ENCODE results near the gene HABP2.

HABP2 gene

DNA sequence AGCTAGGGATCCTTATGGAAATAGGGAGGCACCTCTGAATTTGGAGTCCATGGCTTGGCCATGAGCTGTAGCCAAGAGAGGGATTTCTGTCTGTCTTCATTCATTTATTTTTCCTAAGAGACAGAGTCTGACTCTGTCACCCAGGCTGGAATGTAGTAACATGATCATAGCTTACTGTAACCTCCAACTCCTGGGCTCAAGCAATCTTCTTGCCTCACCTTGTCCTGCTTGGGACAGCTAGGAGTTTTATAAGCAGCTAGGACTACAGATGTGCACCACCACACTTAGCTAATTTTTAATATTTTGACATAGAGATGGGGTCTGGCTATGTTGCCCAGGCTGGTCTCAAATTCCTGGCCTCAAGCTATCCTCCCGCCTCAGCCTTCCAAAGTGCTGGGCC lies 8.5 kb upstream of the HABP2 start:
- ChIA-PET POLR2A (no interaction called here), CTCF (no interaction called here)
- DNase-seq (ENCODE audit: extremely low spot score): no peak
- TF ChIP-seq, protein P1, sequence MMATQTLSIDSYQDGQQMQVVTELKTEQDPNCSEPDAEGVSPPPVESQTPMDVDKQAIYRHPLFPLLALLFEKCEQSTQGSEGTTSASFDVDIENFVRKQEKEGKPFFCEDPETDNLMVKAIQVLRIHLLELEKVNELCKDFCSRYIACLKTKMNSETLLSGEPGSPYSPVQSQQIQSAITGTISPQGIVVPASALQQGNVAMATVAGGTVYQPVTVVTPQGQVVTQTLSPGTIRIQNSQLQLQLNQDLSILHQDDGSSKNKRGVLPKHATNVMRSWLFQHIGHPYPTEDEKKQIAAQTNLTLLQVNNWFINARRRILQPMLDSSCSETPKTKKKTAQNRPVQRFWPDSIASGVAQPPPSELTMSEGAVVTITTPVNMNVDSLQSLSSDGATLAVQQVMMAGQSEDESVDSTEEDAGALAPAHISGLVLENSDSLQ (IDR thresholded peaks at IDR 0.05): no peak
- no peak for TF ChIP-seq ZNF384 (IDR thresholded peaks at IDR 0.05)
- TF ChIP-seq SP1 (IDR thresholded peaks at IDR 0.05): no peak
- no peak for TF ChIP-seq FOXK2 (IDR thresholded peaks at IDR 0.05)
- TF ChIP-seq ARNT (IDR thresholded peaks at IDR 0.05): no peak
- TF ChIP-seq ELF4 (IDR thresholded peaks at IDR 0.05): no peak
- no peak for TF ChIP-seq NFRKB (IDR thresholded peaks at IDR 0.05)
- TF ChIP-seq FOXM1 (IDR thresholded peaks at IDR 0.05; ENCODE audit: borderline replicate concordance): no peak
- TF ChIP-seq FOXA1 (IDR thresholded peaks at IDR 0.05): no peak
- TF ChIP-seq TARDBP (IDR thresholded peaks at IDR 0.05): no peak
- no peak for TF ChIP-seq BHLHE40 (IDR thresholded peaks at IDR 0.05; ENCODE audit: borderline replicate concordance)
- no peak for TF ChIP-seq SUZ12 (IDR thresholded peaks at IDR 0.05)
- no peak for TF ChIP-seq HDGF (IDR thresholded peaks at IDR 0.05; ENCODE audit: borderline replicate concordance)
- TF ChIP-seq L3MBTL2 (conservative IDR thresholded peaks at IDR 0.05): no peak
- TF ChIP-seq LEF1 (IDR thresholded peaks at IDR 0.05; ENCODE audit: borderline replicate concordance): no peak
- TF ChIP-seq CTBP1 (IDR thresholded peaks at IDR 0.05; ENCODE audit: borderline replicate concordance): no peak

DNA sequence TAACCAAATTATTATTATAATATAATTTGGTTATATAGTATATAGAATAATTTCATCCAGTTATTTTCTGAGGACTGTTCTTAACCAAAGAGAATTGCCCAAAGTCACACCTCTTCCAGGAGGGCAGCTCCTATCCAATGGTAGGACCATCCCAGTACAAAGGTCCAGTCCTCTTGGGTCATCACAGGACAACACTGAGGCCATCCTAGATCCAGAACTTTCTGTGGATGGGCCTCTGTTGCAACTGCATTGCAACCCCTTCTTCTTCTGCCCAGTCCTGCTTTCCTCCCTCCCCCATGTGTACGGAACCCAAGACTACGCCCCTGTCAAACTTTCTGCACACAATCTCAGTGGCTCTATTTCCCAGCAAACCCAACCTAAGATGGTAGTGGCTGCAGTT lies 5.4 kb upstream of the HABP2 start:
- ChIA-PET POLR2A (no interaction called here), CTCF (no interaction called here)
- TF ChIP-seq BHLHE40 (IDR thresholded peaks at IDR 0.05; ENCODE audit: borderline replicate concordance) (no peak), SP1 (IDR thresholded peaks at IDR 0.05) (no peak), FOXM1 (IDR thresholded peaks at IDR 0.05; ENCODE audit: borderline replicate concordance) (no peak), ELF4 (IDR thresholded peaks at IDR 0.05) (no peak), ZNF384 (IDR thresholded peaks at IDR 0.05) (no peak), HDGF (IDR thresholded peaks at IDR 0.05; ENCODE audit: borderline replicate concordance) (no peak), NFRKB (IDR thresholded peaks at IDR 0.05) (no peak), CTBP1 (IDR thresholded peaks at IDR 0.05; ENCODE audit: borderline replicate concordance) (no peak), SUZ12 (IDR thresholded peaks at IDR 0.05) (no peak), TARDBP (IDR thresholded peaks at IDR 0.05) (no peak), ARNT (IDR thresholded peaks at IDR 0.05) (no peak), FOXK2 (IDR thresholded peaks at IDR 0.05) (no peak)

DNA sequence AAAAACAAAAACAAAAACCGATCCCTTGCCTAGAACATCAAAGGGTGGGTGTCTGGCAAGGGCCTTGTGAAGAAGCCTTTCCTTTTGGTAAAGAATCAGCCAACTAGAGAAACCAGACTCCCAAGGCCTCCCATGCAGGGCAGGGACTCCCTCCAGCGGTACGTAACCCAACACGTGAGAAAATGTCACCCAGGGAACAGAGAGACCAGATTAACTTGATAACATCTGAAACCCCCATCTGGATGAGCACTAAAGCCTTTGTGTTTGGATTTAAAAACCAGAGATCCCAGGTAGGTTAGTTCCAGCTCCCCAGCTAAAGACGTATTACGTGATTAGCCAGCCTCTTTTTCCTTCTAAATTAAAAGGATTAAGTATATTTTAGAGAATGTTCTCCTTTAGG lies 3.0 kb upstream of the HABP2 start:
- ChIA-PET CTCF (no interaction called here), POLR2A (no interaction called here)
- no peak for DNase-seq (ENCODE audit: extremely low spot score)
- TF ChIP-seq FOXA1 (IDR thresholded peaks at IDR 0.05) (no peak), ELF4 (IDR thresholded peaks at IDR 0.05) (no peak), SP1 (IDR thresholded peaks at IDR 0.05) (no peak), FOXK2 (IDR thresholded peaks at IDR 0.05) (no peak), ARNT (IDR thresholded peaks at IDR 0.05) (no peak), ZNF384 (IDR thresholded peaks at IDR 0.05) (no peak)

More for the DNA sequence above, 5.4 kb upstream of the HABP2 start:
- no peak for DNase-seq (ENCODE audit: extremely low spot score)

DNA sequence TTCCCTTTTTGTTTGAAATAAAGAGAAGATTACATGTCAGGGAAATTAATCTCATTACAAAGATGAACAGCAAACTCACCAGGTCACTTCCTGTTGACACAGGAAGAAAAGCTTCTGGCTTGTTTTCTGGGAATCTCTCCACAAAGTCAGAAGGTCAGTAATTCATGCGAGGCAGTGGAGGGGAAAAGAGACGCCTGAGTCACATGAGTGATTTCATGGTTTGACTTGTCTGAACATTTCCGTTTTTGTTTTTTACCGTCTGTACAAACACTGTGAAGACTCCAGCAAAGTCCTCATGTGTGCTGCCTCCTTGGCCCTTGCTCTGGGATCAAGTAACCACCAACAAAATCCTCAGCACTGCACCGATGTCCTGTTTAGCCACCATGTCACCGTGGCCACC lies 2.5 kb upstream of the HABP2 start:
- TF ChIP-seq SUZ12 (IDR thresholded peaks at IDR 0.05): no peak
- TF ChIP-seq ARNT (IDR thresholded peaks at IDR 0.05): no peak
- ChIA-PET CTCF (no interaction called here), POLR2A (no interaction called here)
- no peak for DNase-seq (ENCODE audit: extremely low spot score)

DNA sequence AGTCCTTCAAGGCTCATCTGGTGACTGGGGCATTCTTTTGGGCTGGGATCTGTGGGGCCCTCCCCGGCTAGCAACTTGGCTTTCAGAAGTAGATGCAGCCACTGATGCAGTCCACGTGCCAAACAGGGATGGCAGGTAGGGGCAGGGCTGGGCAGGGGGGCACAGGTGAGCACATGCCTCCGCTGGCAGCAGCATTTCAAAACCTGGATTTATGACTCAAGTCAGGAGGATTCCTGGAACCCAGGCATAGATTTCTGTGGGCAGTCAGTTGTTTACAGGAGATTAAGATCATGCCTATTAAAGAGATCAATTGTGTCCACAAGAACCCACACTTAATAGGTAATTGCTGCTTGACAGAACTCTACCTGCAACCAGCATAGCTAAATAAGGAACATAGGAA lies 839 bp upstream of the HABP2 start:
- DNase-seq (ENCODE audit: extremely low spot score): no peak
- CTCF ChIA-PET: no interaction called here
- POLR2A ChIA-PET: no interaction called here
- TF ChIP-seq, protein P1 (IDR thresholded peaks at IDR 0.05): no peak
- TF ChIP-seq SP1 (IDR thresholded peaks at IDR 0.05): no peak
- no peak for TF ChIP-seq NFRKB (IDR thresholded peaks at IDR 0.05)
- TF ChIP-seq HDGF (IDR thresholded peaks at IDR 0.05; ENCODE audit: borderline replicate concordance): no peak
- no peak for TF ChIP-seq FOXK2 (IDR thresholded peaks at IDR 0.05)
- no peak for TF ChIP-seq TARDBP (IDR thresholded peaks at IDR 0.05)
- TF ChIP-seq FOXA1 (IDR thresholded peaks at IDR 0.05): no peak
- TF ChIP-seq FOXM1 (IDR thresholded peaks at IDR 0.05; ENCODE audit: borderline replicate concordance): no peak
- no peak for TF ChIP-seq BHLHE40 (IDR thresholded peaks at IDR 0.05; ENCODE audit: borderline replicate concordance)
- no peak for TF ChIP-seq ARNT (IDR thresholded peaks at IDR 0.05)
- TF ChIP-seq ELF4 (IDR thresholded peaks at IDR 0.05): no peak
- no peak for TF ChIP-seq LEF1 (IDR thresholded peaks at IDR 0.05; ENCODE audit: borderline replicate concordance)
- no peak for TF ChIP-seq CTBP1 (IDR thresholded peaks at IDR 0.05; ENCODE audit: borderline replicate concordance)
- no peak for TF ChIP-seq SUZ12 (IDR thresholded peaks at IDR 0.05)
- TF ChIP-seq ZNF384 (IDR thresholded peaks at IDR 0.05): no peak
- TF ChIP-seq L3MBTL2 (conservative IDR thresholded peaks at IDR 0.05): no peak

DNA sequence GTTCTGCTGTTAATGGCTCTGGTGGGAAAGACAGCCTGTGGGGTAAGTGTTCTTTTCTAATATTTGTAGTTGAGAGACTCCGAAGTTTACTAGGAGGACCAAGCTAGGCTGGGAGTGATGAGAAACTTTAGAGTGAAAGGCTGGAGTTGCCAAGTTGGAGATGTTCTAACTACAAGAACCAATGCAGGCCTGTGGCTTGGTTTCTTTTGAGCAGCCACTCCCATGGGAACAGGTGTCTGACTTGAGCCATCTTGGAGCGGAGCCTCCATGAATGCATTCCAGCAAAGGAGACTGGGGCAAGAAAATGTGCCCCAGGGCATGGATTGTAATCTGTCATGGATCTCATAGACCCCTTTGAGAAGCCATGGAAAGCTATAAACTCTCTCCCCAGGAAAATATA lies 296 bp downstream of the HABP2 start:
- TF ChIP-seq L3MBTL2 (conservative IDR thresholded peaks at IDR 0.05): no peak
- TF ChIP-seq ZNF384 (IDR thresholded peaks at IDR 0.05): no peak
- TF ChIP-seq, protein P1 (IDR thresholded peaks at IDR 0.05): no peak
- no peak for TF ChIP-seq LEF1 (IDR thresholded peaks at IDR 0.05; ENCODE audit: borderline replicate concordance)
- TF ChIP-seq SUZ12 (IDR thresholded peaks at IDR 0.05): no peak
- no peak for TF ChIP-seq BHLHE40 (IDR thresholded peaks at IDR 0.05; ENCODE audit: borderline replicate concordance)
- no peak for TF ChIP-seq ELF4 (IDR thresholded peaks at IDR 0.05)
- no peak for TF ChIP-seq FOXA1 (IDR thresholded peaks at IDR 0.05)
- no peak for TF ChIP-seq SP1 (IDR thresholded peaks at IDR 0.05)
- no peak for TF ChIP-seq FOXM1 (IDR thresholded peaks at IDR 0.05; ENCODE audit: borderline replicate concordance)
- TF ChIP-seq CTBP1 (IDR thresholded peaks at IDR 0.05; ENCODE audit: borderline replicate concordance): no peak
- no peak for TF ChIP-seq FOXK2 (IDR thresholded peaks at IDR 0.05)
- no peak for TF ChIP-seq TARDBP (IDR thresholded peaks at IDR 0.05)
- no peak for TF ChIP-seq ARNT (IDR thresholded peaks at IDR 0.05)
- TF ChIP-seq HDGF (IDR thresholded peaks at IDR 0.05; ENCODE audit: borderline replicate concordance): no peak
- no peak for TF ChIP-seq NFRKB (IDR thresholded peaks at IDR 0.05)
- DNase-seq (ENCODE audit: extremely low spot score): no peak
- POLR2A ChIA-PET: no interaction called here
- CTCF ChIA-PET: no interaction called here
